Measurements from ENCODE around the gene METTL2A.
A peak's percentile ranks its signal among the peaks of the same experiment; 100 is the strongest.
"Not testable (repeated sequence)": the region's sequence is repeated elsewhere in the genome, so short reads cannot be mapped to it uniquely, and the experiment has no call there.

METTL2A gene

GRCh38 chr17:62473030-62473982 is 49.6 kb downstream of the METTL2A start:
- not testable (repeated sequence) for DNase-seq

DNA sequence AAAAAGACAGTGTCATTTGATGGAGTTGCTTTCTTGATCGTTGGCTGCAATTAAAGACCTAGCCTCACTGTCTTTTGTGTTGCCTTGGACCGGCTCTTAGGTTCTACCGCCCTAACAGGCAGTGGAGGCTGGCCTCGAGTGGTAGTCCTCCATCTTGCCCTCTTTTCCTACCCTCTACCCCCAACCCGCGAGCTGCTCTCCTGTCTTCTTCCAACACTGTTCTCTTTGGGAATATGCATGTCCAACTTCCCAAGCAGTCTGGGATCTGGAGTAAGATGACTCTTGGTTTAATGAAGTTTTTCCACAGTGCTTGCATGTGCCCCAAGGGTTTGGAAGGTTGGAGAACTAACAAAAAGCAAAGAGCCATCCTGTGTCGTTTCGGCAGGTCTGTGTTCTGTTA is 53.4 kb downstream of the METTL2A start:
- not testable (repeated sequence) for DNase-seq

GRCh38 chr17:62477718-62478408 is 54.2 kb downstream of the METTL2A start:
- not testable (repeated sequence) for DNase-seq

DNA sequence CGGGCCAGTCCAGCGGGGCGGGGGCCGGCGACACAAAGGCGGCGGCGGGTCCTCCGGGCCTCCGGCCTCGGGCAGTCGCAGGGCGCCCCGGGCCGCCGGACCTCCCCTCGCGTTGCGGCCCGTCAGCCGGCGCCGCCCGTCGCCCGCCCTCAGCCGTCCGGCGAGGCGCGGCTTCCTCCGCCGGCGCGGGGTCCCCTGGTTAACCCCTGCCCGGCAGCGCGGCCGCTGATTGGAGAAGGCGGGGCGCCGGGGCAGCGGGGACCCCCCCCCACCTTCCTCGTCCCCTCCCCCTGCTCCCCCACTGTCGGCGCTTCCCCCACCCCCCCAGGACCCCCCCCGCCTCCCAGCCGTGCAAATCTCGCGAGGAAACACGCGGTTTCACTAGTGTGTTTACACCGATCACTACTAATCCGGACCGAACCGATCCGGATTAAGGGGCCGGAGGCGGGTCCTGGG is 54.8 kb downstream of the METTL2A start, which contains the start of gene TLK2:
Gene TLK2 (plus strand): TSS at position 402 of the 456 bp plus-strand sequence. CDS start 2,301 bp downstream, outside the sequence.
- peak; percentile 11 for DNase-seq

GRCh38 chr17:62478880-62479638 is 55.4 kb downstream of the METTL2A start:
- not testable (repeated sequence) for DNase-seq

GRCh38 chr17:62479639-62480258 is 56.1 kb downstream of the METTL2A start:
- not testable (repeated sequence) for DNase-seq

DNA sequence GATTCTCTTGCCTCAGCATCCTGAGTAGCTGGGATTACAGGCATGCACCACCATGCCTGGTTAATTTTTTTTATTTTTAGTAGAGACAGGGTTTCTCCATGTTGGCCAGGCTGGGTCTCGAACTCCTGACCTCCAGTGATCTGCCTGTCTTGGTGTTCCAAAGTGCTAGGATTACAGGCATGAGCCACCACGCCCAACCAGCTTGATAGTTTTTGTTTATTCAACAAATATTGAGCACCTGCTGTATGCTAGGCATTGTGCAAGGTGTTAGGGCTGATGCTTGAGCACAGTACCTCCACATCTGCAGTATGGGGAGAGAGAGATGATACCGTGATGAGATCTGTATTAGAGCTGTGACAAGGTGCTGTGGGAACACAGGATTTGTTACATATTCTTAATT is 58.9 kb downstream of the METTL2A start:
- DNase-seq: not testable (repeated sequence)

GRCh38 chr17:62490990-62491389 is 67.3 kb downstream of the METTL2A start:
- not testable (repeated sequence) for DNase-seq

GRCh38 chr17:62493049-62493655 is 69.5 kb downstream of the METTL2A start:
- not testable (repeated sequence) for DNase-seq

DNA sequence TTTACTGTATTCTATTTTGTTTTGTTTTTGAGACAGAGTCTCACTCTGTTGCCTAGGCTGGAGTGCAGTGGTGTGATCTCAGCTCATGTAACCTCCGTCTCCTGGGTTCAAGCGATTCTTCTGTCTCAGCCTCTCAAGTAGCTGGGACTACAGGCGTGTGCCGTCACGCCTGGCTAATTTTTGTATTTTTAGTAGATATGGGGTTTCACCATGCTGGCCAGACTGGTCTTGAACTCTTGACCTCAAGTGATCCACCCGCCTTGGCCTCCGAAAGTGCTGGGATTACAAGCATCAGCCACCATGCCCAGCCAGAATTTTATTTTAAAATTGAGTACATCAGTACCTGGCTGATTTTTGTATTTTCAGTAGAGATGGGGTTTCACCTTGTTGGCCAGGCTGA is 70.4 kb downstream of the METTL2A start:
- not testable (repeated sequence) for DNase-seq

- DNase-seq: not testable (repeated sequence)
Observed at GRCh38 chr17:62496344-62496743, 72.6 kb downstream of the METTL2A start.

DNA sequence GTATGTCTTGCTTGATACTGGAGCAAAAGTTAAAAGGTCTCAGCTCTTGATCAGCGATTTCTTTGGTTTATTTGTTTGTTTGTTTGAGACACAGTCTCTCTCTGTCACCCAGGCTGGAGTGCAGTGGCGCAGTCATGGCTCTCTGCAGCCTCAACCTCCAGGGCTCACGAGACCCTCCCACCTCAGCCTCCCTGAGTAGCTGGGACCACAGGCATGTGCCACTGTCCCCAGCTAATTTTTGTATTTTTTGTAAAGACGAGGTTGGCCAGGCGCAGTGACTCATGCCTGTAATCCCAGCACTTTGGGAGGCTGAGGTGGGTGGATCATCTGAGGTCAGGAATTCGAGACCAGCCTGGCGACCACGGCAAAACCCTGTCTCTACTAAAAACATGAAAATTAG is 75.1 kb downstream of the METTL2A start:
- not testable (repeated sequence) for DNase-seq

Data from NCI-H187 treated with DMSO at 0.1 percent for 48 hours (cell line).